Kidney (tissue), 14 donors: ENCODE results near the gene ZNF292. TPM values are rescaled to one million over a fixed set of nuclear protein-coding genes. Genes with fewer than 3 reads are reported as not detected.

ENCODE experiments used
- DNase-seq, 5 donors: peaks; one replicate each; pipeline ENCODE4 v3.0.0-alpha.2; 2013 to 2020
- FAIRE-seq: peaks from 2 replicates; lab custom pipeline; 2012; peaks lifted over from hg19 to GRCh38; lab: Jason Lieb, UNC
- H3K27ac ChIP-seq, 2 donors: one replicate each; pipeline ENCODE4 v1.7.0; 2013; ENCODE audit warnings: low read depth in 2 of 2, low read length in 2 of 2, inconsistent platforms in 1 of 2
- H3K27me3 ChIP-seq: one replicate; pipeline ENCODE4 v1.7.1; 2013; ENCODE audit warnings: low read length, inconsistent platforms; ENCODE audit not compliant: control insufficient read depth, insufficient read depth
- H3K36me3 ChIP-seq, 3 donors: one replicate each; pipeline versions ENCODE4 v1.7.0 to v1.7.1; 2013; ENCODE audit warnings: low read length in 3 of 3, control low read depth in 1 of 3, inconsistent platforms in 1 of 3; ENCODE audit not compliant: insufficient read depth in 3 of 3, control insufficient read depth in 2 of 3
- H3K4me1 ChIP-seq, 3 donors: one replicate each; pipeline versions ENCODE4 v1.7.0 to v1.7.1; 2013; ENCODE audit warnings: low read length in 3 of 3, inconsistent platforms in 1 of 3, low read depth in 1 of 3; ENCODE audit not compliant: control insufficient read depth in 2 of 3, insufficient read depth in 2 of 3
- H3K4me3 ChIP-seq, 3 donors: one replicate each; pipeline versions ENCODE4 v1.7.0 to v1.8.1; 2013; ENCODE audit warnings: low read length in 3 of 3, control low read depth in 1 of 3, inconsistent platforms in 1 of 3
- H3K9ac ChIP-seq, 3 donors: one replicate each; pipeline versions ENCODE4 v1.7.0 to v1.7.1; 2013; ENCODE audit warnings: low read length in 3 of 3, control low read depth in 1 of 3, inconsistent platforms in 1 of 3
- H3K9me3 ChIP-seq, 3 donors: one replicate each; pipeline versions ENCODE4 v1.7.0 to v1.7.1; 2013; ENCODE audit warnings: low read length in 3 of 3, control low read depth in 1 of 3, inconsistent platforms in 1 of 3; ENCODE audit not compliant: control insufficient read depth in 2 of 3, insufficient read depth in 1 of 3
- CTCF ChIP-seq: IDR thresholded peaks from 3 replicates; pipeline ENCODE4 v1.5.1; 2012; ENCODE audit warnings: mild to moderate bottlenecking, moderate library complexity, borderline replicate concordance; ENCODE audit not compliant: insufficient read depth; ENCODE audit errors: extremely low read depth
- intact Hi-C: fragments of 100-400 bp; cut with DNase I; formaldehyde crosslinking; loops from one replicate; pipeline ENCODE4 v1.11.1; 2022
- polyA plus RNA-seq: library from polyadenylated mRNA; stranded (reverse); fragments of 350-450 nt; fragmentation: Illumina TruSeq; extraction: RNeasy Lipid Tissue Mini Kit (QIAGEN cat#74804); gene quantifications from one replicate; pipeline ENCODE4 v1.2.3, GENCODE V29; 2014; ENCODE audit warnings: low read depth, low replicate concordance; ENCODE audit not compliant: insufficient read depth
- total RNA-seq: library from RNA; stranded (reverse); fragmentation: NEBNext Ultra II Directional; extraction: Animal tissue kit (Norgen Biotek cat#: 25700); gene quantifications from one replicate; pipeline ENCODE4 v1.2.1, GENCODE V29; 2021
- donor health status: control.
- donor health status: control.
- donor health status: control.
- donor health status: control.
- donor health status: control.
- donor health status: DM: yes; HTN: yes; CAD: no.
- donor health status: Normal renal cell carcinoma (clear cell type).

Gene ZNF292
- total and polyA plus RNA-seq, 2 donors from 2014 or later = 3.4 to 52.3 TPM

DNA sequence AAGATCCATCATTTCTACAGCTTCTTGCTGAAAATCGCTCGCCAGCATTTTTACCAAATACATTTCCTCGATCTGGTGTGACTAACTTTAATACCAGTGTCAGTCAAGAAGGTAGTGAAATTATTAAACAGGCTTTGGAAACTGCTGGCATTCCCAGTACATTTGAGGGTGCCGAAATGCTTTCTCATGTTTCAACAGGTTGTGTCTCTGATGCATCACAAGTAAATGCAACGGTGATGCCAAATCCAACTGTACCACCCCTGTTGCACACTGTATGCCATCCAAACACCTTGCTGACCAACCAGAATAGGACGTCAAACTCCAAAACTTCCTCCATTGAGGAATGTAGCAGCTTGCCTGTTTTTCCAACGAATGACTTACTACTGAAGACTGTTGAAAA lies 102.6 kb downstream of the ZNF292 start:
- no peaks in the 10 kb centered on the region for H3K4me1 ChIP-seq
- no peaks in the 10 kb centered on the region for H3K27me3 ChIP-seq
- no peak for TF ChIP-seq CTCF
- intact Hi-C loops = no loop called here
- H3K36me3 ChIP-seq = peaks cover 19 to 21% (median 21%) of the 10 kb centered on the region in 3 donors
- no peak for DNase-seq
- no peak overlapping the region for H3K9ac ChIP-seq
- FAIRE-seq = no peak
- no peak overlapping the region for H3K27ac ChIP-seq
- H3K4me3 ChIP-seq = no peak overlapping the region
- no peaks in the 10 kb centered on the region for H3K9me3 ChIP-seq

DNA sequence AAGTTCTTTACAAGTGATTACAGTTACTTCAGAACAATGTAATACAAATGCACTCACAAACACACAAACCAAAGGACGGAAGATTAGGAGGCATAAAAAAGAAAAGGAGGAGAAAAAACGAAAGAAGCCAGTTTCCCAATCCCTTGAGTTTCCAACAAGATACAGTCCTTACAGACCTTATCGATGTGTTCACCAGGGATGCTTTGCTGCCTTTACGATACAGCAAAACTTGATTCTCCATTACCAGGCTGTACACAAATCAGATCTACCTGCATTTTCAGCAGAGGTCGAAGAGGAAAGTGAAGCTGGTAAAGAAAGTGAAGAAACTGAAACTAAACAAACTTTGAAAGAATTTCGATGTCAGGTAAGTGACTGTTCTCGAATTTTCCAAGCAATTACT lies 104.4 kb downstream of the ZNF292 start:
- Histone ChIP-seq H3K36me3 (peaks cover 16 to 19% (median 17%) of the 10 kb centered on the region in 3 donors), H3K4me3 (no peak overlapping the region), H3K9ac (no peak overlapping the region), H3K27me3 (no peaks in the 10 kb centered on the region), H3K9me3 (no peaks in the 10 kb centered on the region), H3K4me1 (no peaks in the 10 kb centered on the region), H3K27ac (no peak overlapping the region)
- intact Hi-C loops = no loop called here
- TF ChIP-seq CTCF = no peak
- FAIRE-seq = no peak
- no peak for DNase-seq

DNA sequence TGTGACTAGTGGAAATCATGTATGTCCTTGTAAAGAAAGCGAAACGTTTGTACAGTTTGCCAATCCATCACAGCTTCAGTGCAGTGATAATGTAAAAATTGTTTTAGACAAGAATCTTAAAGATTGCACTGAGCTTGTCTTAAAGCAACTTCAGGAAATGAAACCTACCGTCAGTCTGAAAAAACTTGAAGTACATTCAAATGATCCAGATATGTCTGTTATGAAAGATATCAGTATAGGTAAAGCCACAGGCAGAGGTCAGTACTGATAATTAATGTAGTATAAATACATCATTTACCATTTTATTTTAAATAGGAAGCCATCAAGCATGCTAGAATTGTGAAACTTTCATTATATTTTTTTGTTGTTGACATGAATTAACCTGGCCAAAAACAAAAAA lies 106.2 kb downstream of the ZNF292 start:
- TF ChIP-seq CTCF = no peak
- H3K4me3 ChIP-seq = no peak overlapping the region
- no peak for FAIRE-seq

DNA sequence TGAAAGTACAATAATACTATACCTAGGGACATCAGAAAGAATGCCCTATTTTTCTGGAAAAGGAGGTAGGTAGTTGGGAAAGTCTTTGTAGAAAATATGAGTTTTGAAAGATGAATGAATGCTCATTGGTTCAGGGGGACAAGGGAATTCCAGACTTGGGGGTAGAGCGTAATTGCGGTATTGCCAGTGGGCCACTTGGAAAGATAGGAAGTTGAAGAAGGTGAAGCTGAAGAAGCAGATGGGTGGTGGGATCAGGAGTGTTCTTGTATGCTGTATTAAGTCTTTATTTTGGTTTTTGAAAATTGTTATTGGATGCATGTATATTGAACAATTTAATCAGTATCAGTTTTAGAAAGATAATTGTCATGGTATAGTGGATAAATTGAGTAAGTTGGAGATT lies 109.1 kb downstream of the ZNF292 start:
- Histone ChIP-seq H3K9me3 (no peaks in the 10 kb centered on the region), H3K4me1 (no peaks in the 10 kb centered on the region), H3K36me3 (no peaks in the 10 kb centered on the region), H3K27ac (no peak overlapping the region), H3K27me3 (no peaks in the 10 kb centered on the region), H3K4me3 (no peak overlapping the region), H3K9ac (no peak overlapping the region)
- no peak for FAIRE-seq
- intact Hi-C loops = no loop called here
- no peak for DNase-seq
- no peak for TF ChIP-seq CTCF

More for the DNA sequence above, 106.2 kb downstream of the ZNF292 start:
- H3K27ac ChIP-seq = no peak overlapping the region
- H3K4me1 ChIP-seq = no peaks in the 10 kb centered on the region
- H3K9me3 ChIP-seq = no peaks in the 10 kb centered on the region
- no peaks in the 10 kb centered on the region for H3K27me3 ChIP-seq
- intact Hi-C loops = no loop called here
- H3K36me3 ChIP-seq = peaks cover under 1 to 6% (median 6%) of the 10 kb centered on the region in 3 donors
- H3K9ac ChIP-seq = no peak overlapping the region
- DNase-seq = no peak
